ENCODE data around the gene PSMC4. TPM values are rescaled to one million over a fixed set of nuclear protein-coding genes. Genes with fewer than 3 reads are reported as not detected.

Gene PSMC4
- total and polyA plus RNA-seq, 2 experiments from 2014 or later = 101 to 126 TPM

DNA sequence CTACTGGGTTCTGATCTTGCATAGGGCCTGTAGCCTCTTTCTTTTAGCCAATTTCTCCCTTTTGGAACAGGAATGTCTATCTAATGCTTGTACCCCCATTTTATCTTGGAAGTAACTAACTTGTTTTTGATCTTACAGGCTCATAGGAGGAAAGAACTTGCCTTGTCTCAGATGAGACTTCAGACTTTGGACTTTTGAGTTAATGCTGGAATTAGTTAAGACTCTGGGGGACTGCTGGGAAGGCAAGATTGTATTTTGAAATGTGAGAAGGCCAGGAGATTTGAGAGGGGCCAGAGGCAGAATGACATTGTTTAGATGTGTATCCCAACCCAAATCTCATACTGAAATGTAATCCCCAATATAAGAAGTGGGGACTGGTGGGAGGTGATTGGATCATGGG, 23.4 kb downstream of the PSMC4 start:
- H3K4me3 ChIP-seq = no peak overlapping the region
- H3K27ac ChIP-seq = no peak overlapping the region
- H3K9me3 ChIP-seq (ENCODE audit: low read depth) = no peaks in the 10 kb centered on the region
- TF ChIP-seq, protein P1, sequence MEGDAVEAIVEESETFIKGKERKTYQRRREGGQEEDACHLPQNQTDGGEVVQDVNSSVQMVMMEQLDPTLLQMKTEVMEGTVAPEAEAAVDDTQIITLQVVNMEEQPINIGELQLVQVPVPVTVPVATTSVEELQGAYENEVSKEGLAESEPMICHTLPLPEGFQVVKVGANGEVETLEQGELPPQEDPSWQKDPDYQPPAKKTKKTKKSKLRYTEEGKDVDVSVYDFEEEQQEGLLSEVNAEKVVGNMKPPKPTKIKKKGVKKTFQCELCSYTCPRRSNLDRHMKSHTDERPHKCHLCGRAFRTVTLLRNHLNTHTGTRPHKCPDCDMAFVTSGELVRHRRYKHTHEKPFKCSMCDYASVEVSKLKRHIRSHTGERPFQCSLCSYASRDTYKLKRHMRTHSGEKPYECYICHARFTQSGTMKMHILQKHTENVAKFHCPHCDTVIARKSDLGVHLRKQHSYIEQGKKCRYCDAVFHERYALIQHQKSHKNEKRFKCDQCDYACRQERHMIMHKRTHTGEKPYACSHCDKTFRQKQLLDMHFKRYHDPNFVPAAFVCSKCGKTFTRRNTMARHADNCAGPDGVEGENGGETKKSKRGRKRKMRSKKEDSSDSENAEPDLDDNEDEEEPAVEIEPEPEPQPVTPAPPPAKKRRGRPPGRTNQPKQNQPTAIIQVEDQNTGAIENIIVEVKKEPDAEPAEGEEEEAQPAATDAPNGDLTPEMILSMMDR (IDR thresholded peaks at IDR 0.05; ENCODE audit: low read depth, low read length) = no peak
- peaks cover 4% of the 10 kb centered on the region for H3K4me1 ChIP-seq (ENCODE audit: low read depth)
- DNase-seq (ENCODE audit: low read depth in 1 of 2, low spot score in 1 of 2) = no peak
- H3K36me3 ChIP-seq = no peaks in the 10 kb centered on the region
- no peaks in the 10 kb centered on the region for H3K27me3 ChIP-seq

DNA sequence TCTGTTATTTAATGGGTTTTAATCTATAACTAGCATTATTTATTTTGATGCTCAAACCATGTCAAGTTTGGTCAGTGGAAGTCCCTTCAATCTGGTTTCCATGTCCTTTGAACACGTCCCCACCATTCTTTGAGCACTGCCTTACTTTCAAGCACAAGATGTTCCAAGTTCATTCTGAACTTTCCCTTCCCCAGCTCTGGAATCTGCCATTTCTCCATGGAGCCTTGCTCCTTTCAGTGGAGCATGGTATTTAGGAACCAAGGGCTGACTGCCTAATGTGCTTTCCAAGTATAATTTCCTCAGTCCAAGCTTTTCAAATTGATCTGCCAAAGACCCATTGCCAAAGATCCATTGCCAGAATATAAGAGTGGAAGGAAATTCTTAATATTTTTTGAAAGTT, 24.8 kb downstream of the PSMC4 start:
- TF ChIP-seq, protein P1 (IDR thresholded peaks at IDR 0.05; ENCODE audit: low read depth, low read length) = no peak
- no peaks in the 10 kb centered on the region for H3K9me3 ChIP-seq (ENCODE audit: low read depth)
- no peaks in the 10 kb centered on the region for H3K27me3 ChIP-seq
- DNase-seq (ENCODE audit: low read depth in 1 of 2, low spot score in 1 of 2) = no peak
- H3K36me3 ChIP-seq = no peaks in the 10 kb centered on the region
- H3K27ac ChIP-seq = no peak overlapping the region
- peaks cover 4% of the 10 kb centered on the region for H3K4me1 ChIP-seq (ENCODE audit: low read depth)
- peak overlapping the region; percentile 87 for H3K4me3 ChIP-seq

DNA sequence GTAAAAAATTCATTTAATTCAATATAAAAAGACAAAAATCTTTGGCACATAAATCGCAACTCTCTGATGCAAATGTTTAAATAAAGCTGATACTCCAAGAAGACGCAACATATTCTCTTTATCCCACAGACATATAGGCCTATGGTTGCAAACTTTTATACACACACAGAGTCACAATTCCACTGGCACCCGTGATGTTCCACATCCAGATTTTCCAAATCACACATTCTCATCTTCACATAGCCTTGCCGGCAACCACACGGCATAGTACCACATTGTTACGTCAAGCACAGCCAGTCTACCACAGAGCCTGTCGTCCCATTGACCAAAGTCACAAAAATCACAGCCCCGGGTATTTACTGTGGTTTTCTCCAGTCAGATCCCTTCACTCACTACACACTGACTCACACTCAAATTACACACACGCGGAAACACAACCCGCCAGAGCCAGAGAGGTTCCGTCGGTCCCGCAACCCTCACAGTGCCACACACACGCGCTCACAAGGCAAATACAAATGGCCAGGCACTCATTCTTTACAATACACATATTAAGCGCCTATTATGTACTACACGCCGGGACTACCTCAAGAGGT, 25.3 kb downstream of the PSMC4 start:
- peaks cover 4% of the 10 kb centered on the region for H3K4me1 ChIP-seq (ENCODE audit: low read depth)
- H3K27me3 ChIP-seq = no peaks in the 10 kb centered on the region
- peak overlapping the region; percentile 72 for H3K27ac ChIP-seq
- H3K9me3 ChIP-seq (ENCODE audit: low read depth) = no peaks in the 10 kb centered on the region
- H3K36me3 ChIP-seq = no peaks in the 10 kb centered on the region
- H3K4me3 ChIP-seq = peak overlapping the region; percentile 87
- TF ChIP-seq, protein P1 (IDR thresholded peaks at IDR 0.05; ENCODE audit: low read depth, low read length) = no peak
- DNase-seq (ENCODE audit: low read depth in 1 of 2, low spot score in 1 of 2) = peak; percentile 22 to 64

GRCh38 chr19:39996811-39997637, 26.1 kb downstream of the PSMC4 start, which contains the start of gene ZNF546:
Gene ZNF546, plus strand, starts transcription at chr19:39997060. Its CDS starts 1,267 bp downstream, at chr19:39998327.
- Histone ChIP-seq H3K36me3 (no peaks in the 10 kb centered on the region), H3K4me1 (ENCODE audit: low read depth) (peaks cover 4% of the 10 kb centered on the region), H3K4me3 (peak within 1 kb of the TSS; percentile 87), H3K27ac (peak within 1 kb of the TSS; percentile 72), H3K9me3 (ENCODE audit: low read depth) (no peaks in the 10 kb centered on the region), H3K27me3 (no peaks in the 10 kb centered on the region)
- peak; percentile 84 to 92 for DNase-seq (ENCODE audit: low read depth in 1 of 2, low spot score in 1 of 2)
- TF ChIP-seq, protein P1 (IDR thresholded peaks at IDR 0.05; ENCODE audit: low read depth, low read length) = no peak

DNA sequence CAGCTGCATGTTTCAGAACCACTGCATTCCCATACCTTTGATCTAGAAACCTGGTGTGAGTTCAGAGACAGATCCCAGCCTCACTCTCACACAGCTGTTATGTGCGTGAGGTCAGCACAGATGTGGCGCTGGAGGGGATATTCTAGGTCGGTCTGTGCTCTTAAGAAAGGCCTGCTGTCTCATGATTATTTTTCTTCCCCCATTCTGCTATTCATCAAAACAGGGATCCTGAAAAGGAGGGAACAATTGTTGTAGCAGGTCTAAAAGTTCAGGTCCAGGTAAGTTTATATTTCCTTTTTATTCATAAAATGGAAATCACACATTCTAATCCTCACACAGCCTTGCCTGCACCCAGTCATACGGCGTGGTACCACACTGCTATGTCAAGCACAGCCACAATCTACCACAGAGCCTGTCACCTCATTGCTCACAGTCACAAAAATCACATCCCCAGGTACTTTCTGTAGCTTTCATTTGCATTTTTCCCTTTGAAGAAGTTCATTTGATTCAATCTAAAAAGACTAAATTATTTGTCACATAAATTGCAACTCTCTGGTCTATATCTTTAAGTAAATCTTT, 26.8 kb downstream of the PSMC4 start:
- peak overlapping the region; percentile 72 for H3K27ac ChIP-seq
- peak in 1 of 2 donors; percentile 24 for DNase-seq (ENCODE audit: low read depth in 1 of 2, low spot score in 1 of 2)

More for the DNA sequence above, 26.8 kb downstream of the PSMC4 start:
- Histone ChIP-seq H3K4me1 (ENCODE audit: low read depth) (peaks cover 4% of the 10 kb centered on the region), H3K4me3 (peak overlapping the region; percentile 87), H3K9me3 (ENCODE audit: low read depth) (no peaks in the 10 kb centered on the region), H3K36me3 (no peaks in the 10 kb centered on the region), H3K27me3 (no peaks in the 10 kb centered on the region)
- TF ChIP-seq, protein P1 (IDR thresholded peaks at IDR 0.05; ENCODE audit: low read depth, low read length) = no peak

All from cardiac muscle cell (in vitro differentiated cells and primary cell).